Liver (tissue), 3 donors: ENCODE measurements around the gene CDHR2.

Experiments
- GABPA ChIP-seq, 2 donors: IDR thresholded peaks in 1 of 2; conservative IDR thresholded peaks in 1 of 2; 2 replicates each; pipeline ENCODE4 v1.6.1; 2016; ENCODE audit warnings: antibody characterized with exemption in 2 of 2, mild to moderate bottlenecking in 1 of 2, moderate library complexity in 1 of 2
- HNF4A ChIP-seq, 2 donors: conservative IDR thresholded peaks; 2 replicates each; pipeline ENCODE4 v1.6.1; 2016; ENCODE audit warnings: antibody characterized with exemption in 2 of 2, mild to moderate bottlenecking in 2 of 2
- JUND ChIP-seq, 2 donors: IDR thresholded peaks; 2 replicates each; pipeline ENCODE4 v1.6.1; 2016; ENCODE audit warnings: antibody characterized with exemption in 2 of 2
- RAD21 ChIP-seq, 2 donors: IDR thresholded peaks; 2 replicates each; pipeline ENCODE4 v1.6.1; 2016; ENCODE audit warnings: antibody characterized with exemption in 2 of 2, mild to moderate bottlenecking in 2 of 2
- RXRA ChIP-seq, 2 donors: IDR thresholded peaks; 2 replicates each; pipeline ENCODE4 v1.6.1; 2017 to 2018; ENCODE audit warnings: antibody characterized with exemption in 2 of 2, mild to moderate bottlenecking in 1 of 2
- SP1 ChIP-seq: IDR thresholded peaks from 2 replicates; pipeline ENCODE4 v1.6.1; 2018; ENCODE audit warnings: antibody characterized with exemption, mild to moderate bottlenecking
- TAF1 ChIP-seq: conservative IDR thresholded peaks from 2 replicates; pipeline ENCODE4 v1.6.1; 2016; ENCODE audit warnings: antibody characterized with exemption, mild to moderate bottlenecking
- YY1 ChIP-seq: IDR thresholded peaks from 2 replicates; pipeline ENCODE4 v1.6.1; 2016; ENCODE audit warnings: antibody characterized with exemption, mild to moderate bottlenecking
- TF ChIP-seq, protein P1 (sequence below): fragments of 150-350 bp; IDR thresholded peaks from 2 replicates; pipeline ENCODE4 v1.5.1; 2017; ENCODE audit warnings: improper control_type of control experiment, low read depth, low read length; ENCODE audit not compliant: missing input control
- TF ChIP-seq, protein P2 (sequence below): IDR thresholded peaks from 2 replicates; pipeline ENCODE4 v1.6.1; 2016; ENCODE audit warnings: antibody characterized with exemption, mild to moderate bottlenecking
- TF ChIP-seq, protein P3 (sequence below): IDR thresholded peaks from 2 replicates; pipeline ENCODE4 v1.6.1; 2016; ENCODE audit warnings: antibody characterized with exemption
- TF ChIP-seq, protein P4 (sequence below): IDR thresholded peaks from 2 replicates; pipeline ENCODE4 v1.6.1; 2016; ENCODE audit warnings: antibody characterized with exemption
- TF ChIP-seq, protein P5 (sequence below): IDR thresholded peaks from 2 replicates; pipeline ENCODE4 v1.6.1; 2016; ENCODE audit warnings: antibody characterized with exemption
- donor health status: healthy.
- donor health status: healthy.

DNA sequence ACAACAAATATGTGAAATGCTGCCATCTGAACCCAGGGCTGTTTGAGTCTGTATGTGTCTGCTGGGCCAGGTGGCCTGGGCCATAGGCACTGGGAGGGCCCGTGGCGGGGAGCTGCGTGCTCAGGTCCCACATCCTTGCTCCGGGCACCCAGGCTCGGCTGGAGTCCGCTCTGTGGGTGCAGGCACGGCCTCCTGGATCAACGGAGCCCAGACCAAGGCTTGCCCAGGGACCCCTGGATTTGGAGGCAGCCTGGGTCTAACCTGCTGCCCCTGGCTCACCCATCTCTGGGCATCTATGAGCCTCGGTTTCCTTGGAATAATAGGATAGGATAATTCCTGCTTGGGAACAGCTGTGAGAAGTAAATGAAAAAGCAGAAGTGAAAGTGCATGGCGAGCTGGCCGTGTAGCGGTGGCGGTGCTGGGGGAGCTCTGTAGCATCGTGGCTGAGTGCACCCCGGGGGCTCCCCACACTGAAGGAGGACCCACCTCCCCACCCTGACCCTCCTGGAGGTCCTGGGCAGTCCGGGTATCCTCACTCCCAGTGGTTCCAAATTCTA lies 1.2 kb downstream of the CDHR2 start:
- TF ChIP-seq, protein P1, sequence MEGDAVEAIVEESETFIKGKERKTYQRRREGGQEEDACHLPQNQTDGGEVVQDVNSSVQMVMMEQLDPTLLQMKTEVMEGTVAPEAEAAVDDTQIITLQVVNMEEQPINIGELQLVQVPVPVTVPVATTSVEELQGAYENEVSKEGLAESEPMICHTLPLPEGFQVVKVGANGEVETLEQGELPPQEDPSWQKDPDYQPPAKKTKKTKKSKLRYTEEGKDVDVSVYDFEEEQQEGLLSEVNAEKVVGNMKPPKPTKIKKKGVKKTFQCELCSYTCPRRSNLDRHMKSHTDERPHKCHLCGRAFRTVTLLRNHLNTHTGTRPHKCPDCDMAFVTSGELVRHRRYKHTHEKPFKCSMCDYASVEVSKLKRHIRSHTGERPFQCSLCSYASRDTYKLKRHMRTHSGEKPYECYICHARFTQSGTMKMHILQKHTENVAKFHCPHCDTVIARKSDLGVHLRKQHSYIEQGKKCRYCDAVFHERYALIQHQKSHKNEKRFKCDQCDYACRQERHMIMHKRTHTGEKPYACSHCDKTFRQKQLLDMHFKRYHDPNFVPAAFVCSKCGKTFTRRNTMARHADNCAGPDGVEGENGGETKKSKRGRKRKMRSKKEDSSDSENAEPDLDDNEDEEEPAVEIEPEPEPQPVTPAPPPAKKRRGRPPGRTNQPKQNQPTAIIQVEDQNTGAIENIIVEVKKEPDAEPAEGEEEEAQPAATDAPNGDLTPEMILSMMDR, result no peak
- TF ChIP-seq, protein P2, sequence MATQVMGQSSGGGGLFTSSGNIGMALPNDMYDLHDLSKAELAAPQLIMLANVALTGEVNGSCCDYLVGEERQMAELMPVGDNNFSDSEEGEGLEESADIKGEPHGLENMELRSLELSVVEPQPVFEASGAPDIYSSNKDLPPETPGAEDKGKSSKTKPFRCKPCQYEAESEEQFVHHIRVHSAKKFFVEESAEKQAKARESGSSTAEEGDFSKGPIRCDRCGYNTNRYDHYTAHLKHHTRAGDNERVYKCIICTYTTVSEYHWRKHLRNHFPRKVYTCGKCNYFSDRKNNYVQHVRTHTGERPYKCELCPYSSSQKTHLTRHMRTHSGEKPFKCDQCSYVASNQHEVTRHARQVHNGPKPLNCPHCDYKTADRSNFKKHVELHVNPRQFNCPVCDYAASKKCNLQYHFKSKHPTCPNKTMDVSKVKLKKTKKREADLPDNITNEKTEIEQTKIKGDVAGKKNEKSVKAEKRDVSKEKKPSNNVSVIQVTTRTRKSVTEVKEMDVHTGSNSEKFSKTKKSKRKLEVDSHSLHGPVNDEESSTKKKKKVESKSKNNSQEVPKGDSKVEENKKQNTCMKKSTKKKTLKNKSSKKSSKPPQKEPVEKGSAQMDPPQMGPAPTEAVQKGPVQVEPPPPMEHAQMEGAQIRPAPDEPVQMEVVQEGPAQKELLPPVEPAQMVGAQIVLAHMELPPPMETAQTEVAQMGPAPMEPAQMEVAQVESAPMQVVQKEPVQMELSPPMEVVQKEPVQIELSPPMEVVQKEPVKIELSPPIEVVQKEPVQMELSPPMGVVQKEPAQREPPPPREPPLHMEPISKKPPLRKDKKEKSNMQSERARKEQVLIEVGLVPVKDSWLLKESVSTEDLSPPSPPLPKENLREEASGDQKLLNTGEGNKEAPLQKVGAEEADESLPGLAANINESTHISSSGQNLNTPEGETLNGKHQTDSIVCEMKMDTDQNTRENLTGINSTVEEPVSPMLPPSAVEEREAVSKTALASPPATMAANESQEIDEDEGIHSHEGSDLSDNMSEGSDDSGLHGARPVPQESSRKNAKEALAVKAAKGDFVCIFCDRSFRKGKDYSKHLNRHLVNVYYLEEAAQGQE, result no peak
- no peak for TF ChIP-seq RAD21 (IDR thresholded peaks at IDR 0.05)
- no peak for TF ChIP-seq YY1
- TF ChIP-seq, protein P3, sequence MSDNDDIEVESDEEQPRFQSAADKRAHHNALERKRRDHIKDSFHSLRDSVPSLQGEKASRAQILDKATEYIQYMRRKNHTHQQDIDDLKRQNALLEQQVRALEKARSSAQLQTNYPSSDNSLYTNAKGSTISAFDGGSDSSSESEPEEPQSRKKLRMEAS, result no peak
- TF ChIP-seq, protein P4, sequence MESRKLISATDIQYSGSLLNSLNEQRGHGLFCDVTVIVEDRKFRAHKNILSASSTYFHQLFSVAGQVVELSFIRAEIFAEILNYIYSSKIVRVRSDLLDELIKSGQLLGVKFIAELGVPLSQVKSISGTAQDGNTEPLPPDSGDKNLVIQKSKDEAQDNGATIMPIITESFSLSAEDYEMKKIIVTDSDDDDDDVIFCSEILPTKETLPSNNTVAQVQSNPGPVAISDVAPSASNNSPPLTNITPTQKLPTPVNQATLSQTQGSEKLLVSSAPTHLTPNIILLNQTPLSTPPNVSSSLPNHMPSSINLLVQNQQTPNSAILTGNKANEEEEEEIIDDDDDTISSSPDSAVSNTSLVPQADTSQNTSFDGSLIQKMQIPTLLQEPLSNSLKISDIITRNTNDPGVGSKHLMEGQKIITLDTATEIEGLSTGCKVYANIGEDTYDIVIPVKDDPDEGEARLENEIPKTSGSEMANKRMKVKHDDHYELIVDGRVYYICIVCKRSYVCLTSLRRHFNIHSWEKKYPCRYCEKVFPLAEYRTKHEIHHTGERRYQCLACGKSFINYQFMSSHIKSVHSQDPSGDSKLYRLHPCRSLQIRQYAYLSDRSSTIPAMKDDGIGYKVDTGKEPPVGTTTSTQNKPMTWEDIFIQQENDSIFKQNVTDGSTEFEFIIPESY, result no peak
- no peak for TF ChIP-seq SP1
- no peak for TF ChIP-seq GABPA (IDR thresholded peaks at IDR 0.05 in 1 of 2, conservative IDR thresholded peaks at IDR 0.05 in 1 of 2)
- TF ChIP-seq JUND (IDR thresholded peaks at IDR 0.05), result no peak
- no peak for TF ChIP-seq RXRA (IDR thresholded peaks at IDR 0.05)
- TF ChIP-seq, protein P5, sequence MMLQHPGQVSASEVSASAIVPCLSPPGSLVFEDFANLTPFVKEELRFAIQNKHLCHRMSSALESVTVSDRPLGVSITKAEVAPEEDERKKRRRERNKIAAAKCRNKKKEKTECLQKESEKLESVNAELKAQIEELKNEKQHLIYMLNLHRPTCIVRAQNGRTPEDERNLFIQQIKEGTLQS, result no peak
- no peak for TF ChIP-seq HNF4A (conservative IDR thresholded peaks at IDR 0.05)
- no peak for TF ChIP-seq TAF1
